ENCODE data around the gene PDE4B. TPM values are rescaled to one million over a fixed set of nuclear protein-coding genes. Genes with fewer than 3 reads are reported as not detected.

The PDE4B gene
- total and polyA plus RNA-seq, 10 of the 15 experiments (the other 5 are each of a cell fraction or from before 2014, with no cell fraction given) = 3.0 to 13.2 (median 5.7) TPM

- POLR2A ChIA-PET = no interaction called here
- no peak overlapping the region for H3K4me2 ChIP-seq (ENCODE audit: control insufficient read depth, insufficient read depth)
- CTCF ChIA-PET = no interaction called here
- no peak overlapping the region for H2AFZ ChIP-seq (ENCODE audit: control insufficient read depth, low read depth, low read length)
- H3K9ac ChIP-seq (ENCODE audit: control insufficient read depth, insufficient read depth, low read length) = no peak overlapping the region
- SMC1A ChIA-PET (ENCODE audit: uncharacterized antibody, unreplicated experiment) = interaction anchor here (1.1 kb wide), 1 partner anchor 8 kb away, joined by 5 read pairs; no protein-coding TSS in a partner anchor
- intact Hi-C loops (cut with micrococcal nuclease; ENCODE audit: unreplicated experiment) (no loop called here), in situ Hi-C loops (cut with MboI) (no loop called here)
- 93% methylated on average over 1 of the region's 1 CpG for WGBS (ENCODE audit: insufficient coverage, insufficient replicate concordance, low lambda C conversion rate, missing lambda C conversion rate)
- no peak overlapping the region for H3K27ac ChIP-seq (ENCODE audit: control insufficient read depth, insufficient read depth)
- H3K9me3 ChIP-seq (replicated peaks; ENCODE audit: control insufficient read depth, insufficient read depth, low read length) = no peaks in the 10 kb centered on the region
- no TSS peak for BruUV-seq (replicated peaks)
- H3K4me1 ChIP-seq (ENCODE audit: control insufficient read depth, insufficient read depth, low read length) = no peaks in the 10 kb centered on the region
- no peak for DNase-seq (ENCODE audit: low read depth, low spot score)
- RAD21 ChIA-PET (ENCODE audit: unreplicated experiment) = no interaction called here
- FAIRE-seq = no peak
- no peaks in the 10 kb centered on the region for H3K27me3 ChIP-seq (replicated peaks in 1 of 2; ENCODE audit: control insufficient read depth in 2 of 2, insufficient read depth in 2 of 2, low read length in 1 of 2)
- no peak for ATAC-seq
- H3K79me2 ChIP-seq (ENCODE audit: control insufficient read depth, insufficient read depth, low read length) = no peaks in the 10 kb centered on the region
- H4K20me1 ChIP-seq (ENCODE audit: control insufficient read depth, insufficient read depth) = no peaks in the 10 kb centered on the region
- H3K36me3 ChIP-seq (ENCODE audit: control insufficient read depth in 2 of 2, insufficient read depth in 2 of 2, low read length in 1 of 2) = no peaks in the 10 kb centered on the region
- H3K4me3 ChIP-seq = no peak overlapping the region
- TF ChIP-seq GATAD2B (conservative IDR thresholded peaks at IDR 0.05; ENCODE audit: low read depth) = no peak
- TF ChIP-seq, protein P1, sequence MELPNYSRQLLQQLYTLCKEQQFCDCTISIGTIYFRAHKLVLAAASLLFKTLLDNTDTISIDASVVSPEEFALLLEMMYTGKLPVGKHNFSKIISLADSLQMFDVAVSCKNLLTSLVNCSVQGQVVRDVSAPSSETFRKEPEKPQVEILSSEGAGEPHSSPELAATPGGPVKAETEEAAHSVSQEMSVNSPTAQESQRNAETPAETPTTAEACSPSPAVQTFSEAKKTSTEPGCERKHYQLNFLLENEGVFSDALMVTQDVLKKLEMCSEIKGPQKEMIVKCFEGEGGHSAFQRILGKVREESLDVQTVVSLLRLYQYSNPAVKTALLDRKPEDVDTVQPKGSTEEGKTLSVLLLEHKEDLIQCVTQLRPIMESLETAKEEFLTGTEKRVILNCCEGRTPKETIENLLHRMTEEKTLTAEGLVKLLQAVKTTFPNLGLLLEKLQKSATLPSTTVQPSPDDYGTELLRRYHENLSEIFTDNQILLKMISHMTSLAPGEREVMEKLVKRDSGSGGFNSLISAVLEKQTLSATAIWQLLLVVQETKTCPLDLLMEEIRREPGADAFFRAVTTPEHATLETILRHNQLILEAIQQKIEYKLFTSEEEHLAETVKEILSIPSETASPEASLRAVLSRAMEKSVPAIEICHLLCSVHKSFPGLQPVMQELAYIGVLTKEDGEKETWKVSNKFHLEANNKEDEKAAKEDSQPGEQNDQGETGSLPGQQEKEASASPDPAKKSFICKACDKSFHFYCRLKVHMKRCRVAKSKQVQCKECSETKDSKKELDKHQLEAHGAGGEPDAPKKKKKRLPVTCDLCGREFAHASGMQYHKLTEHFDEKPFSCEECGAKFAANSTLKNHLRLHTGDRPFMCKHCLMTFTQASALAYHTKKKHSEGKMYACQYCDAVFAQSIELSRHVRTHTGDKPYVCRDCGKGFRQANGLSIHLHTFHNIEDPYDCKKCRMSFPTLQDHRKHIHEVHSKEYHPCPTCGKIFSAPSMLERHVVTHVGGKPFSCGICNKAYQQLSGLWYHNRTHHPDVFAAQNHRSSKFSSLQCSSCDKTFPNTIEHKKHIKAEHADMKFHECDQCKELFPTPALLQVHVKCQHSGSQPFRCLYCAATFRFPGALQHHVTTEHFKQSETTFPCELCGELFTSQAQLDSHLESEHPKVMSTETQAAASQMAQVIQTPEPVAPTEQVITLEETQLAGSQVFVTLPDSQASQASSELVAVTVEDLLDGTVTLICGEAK (IDR thresholded peaks at IDR 0.05; ENCODE audit: borderline replicate concordance) = no peak
- TF ChIP-seq SUPT20H (IDR thresholded peaks at IDR 0.05; ENCODE audit: borderline replicate concordance, control insufficient read depth, low read depth, low read length) = no peak
- no peak for TF ChIP-seq SREBF2 (IDR thresholded peaks at IDR 0.05; ENCODE audit: low read length)
- TF ChIP-seq ZNF24 (IDR thresholded peaks at IDR 0.05) = no peak
- no peak for TF ChIP-seq RBBP5 (conservative IDR thresholded peaks at IDR 0.05)
- no peak for TF ChIP-seq ZNF622 (IDR thresholded peaks at IDR 0.05)
Measured at GRCh38 chr1:66317248-66317515, 524.5 kb downstream of the PDE4B start.

All from GM12878 (cell line).